SK-N-MC (cell line): ENCODE results near the gene CELSR1.

Experiments
- EZH2 ChIP-seq: fragments of 200-600 bp; sonication (generic); IDR thresholded peaks from one replicate; pipeline ENCODE4 v1.6.1; 2017; ENCODE audit warnings: antibody characterized with exemption
- FOXP2 ChIP-seq: optimal IDR thresholded peaks from 2 replicates; pipeline ENCODE3; 2011; ENCODE audit warnings: mild to moderate bottlenecking, moderate library complexity; ENCODE audit not compliant: insufficient read depth; ENCODE audit errors: extremely low read length, control extremely low read depth
- POLR2AphosphoS5 ChIP-seq: IDR thresholded peaks from 2 replicates; pipeline ENCODE4 v1.6.1; 2012; ENCODE audit warnings: mild to moderate bottlenecking, low read depth, low read length, borderline replicate concordance

- TF ChIP-seq POLR2AphosphoS5 (no peak), EZH2 (no peak), FOXP2 (no peak)
Measured at GRCh38 chr22:46451741-46452140, 85.7 kb downstream of the CELSR1 start.
